Measurements from ENCODE around the gene HTRA3. TPM values are rescaled to one million over a fixed set of nuclear protein-coding genes. Genes with fewer than 3 reads are reported as not detected.
A peak's percentile ranks its signal among the peaks of the same experiment; 100 is the strongest.

HTRA3 gene
- total and polyA plus RNA-seq, 10 donors = 0.26 to 5.5 (median 2.5) TPM

DNA sequence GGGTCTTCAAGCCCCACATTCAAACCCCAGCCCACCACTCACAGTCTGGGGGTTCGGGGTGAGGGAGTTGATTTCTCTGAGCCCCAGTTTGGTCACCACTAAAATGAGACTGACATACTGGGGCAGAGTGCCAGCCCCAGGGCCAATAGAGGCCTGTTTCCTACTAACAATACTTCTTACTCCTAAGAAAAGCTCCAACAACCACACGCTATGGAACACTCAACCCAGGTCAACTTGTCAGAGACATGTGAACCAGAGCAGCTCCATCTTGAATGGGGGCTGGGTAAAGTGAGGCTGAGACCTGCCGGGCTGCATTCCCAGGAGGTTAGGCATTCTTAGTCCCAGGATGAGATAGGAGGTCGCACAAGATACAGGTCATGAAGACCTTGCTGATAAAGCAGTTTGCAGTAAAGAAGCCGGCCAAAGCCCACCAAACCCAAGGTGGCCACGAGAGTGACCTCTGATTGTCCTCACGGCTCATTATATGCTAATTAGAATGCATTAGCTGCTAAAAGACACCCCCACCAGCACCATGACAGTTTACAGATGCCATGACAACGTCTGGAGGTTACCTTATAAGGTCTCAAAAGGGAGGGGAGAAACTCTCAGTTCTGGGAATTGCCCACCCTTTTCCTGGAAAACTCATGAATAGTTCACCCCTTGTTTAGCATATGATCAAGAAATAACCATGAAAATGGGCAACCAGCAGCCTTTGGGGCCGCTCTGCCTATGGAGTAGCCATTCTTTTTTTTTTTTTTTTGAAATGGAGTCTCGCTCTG is 26.6 kb upstream of the HTRA3 start:
- Histone ChIP-seq H3K4me1 (peaks cover 10 to 68% (median 27%) of the 10 kb centered on the region in 6 donors), H3K27ac (peak overlapping the region in 3 of 8 donors; percentile 37 to 55 (median 43)), H3K4me3 (no peak overlapping the region), H3K27me3 (replicated peaks in 1 of 7) (peaks cover 0 to 26% (median 0%) of the 10 kb centered on the region in 7 donors), H3K36me3 (peaks cover 0 to 49% (median 26%) of the 10 kb centered on the region in 6 donors), H3K9me3 (no peaks in the 10 kb centered on the region)
- no peak for TF ChIP-seq POLR2A (IDR thresholded peaks at IDR 0.05)
- TF ChIP-seq, protein P1, sequence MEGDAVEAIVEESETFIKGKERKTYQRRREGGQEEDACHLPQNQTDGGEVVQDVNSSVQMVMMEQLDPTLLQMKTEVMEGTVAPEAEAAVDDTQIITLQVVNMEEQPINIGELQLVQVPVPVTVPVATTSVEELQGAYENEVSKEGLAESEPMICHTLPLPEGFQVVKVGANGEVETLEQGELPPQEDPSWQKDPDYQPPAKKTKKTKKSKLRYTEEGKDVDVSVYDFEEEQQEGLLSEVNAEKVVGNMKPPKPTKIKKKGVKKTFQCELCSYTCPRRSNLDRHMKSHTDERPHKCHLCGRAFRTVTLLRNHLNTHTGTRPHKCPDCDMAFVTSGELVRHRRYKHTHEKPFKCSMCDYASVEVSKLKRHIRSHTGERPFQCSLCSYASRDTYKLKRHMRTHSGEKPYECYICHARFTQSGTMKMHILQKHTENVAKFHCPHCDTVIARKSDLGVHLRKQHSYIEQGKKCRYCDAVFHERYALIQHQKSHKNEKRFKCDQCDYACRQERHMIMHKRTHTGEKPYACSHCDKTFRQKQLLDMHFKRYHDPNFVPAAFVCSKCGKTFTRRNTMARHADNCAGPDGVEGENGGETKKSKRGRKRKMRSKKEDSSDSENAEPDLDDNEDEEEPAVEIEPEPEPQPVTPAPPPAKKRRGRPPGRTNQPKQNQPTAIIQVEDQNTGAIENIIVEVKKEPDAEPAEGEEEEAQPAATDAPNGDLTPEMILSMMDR (IDR thresholded peaks at IDR 0.05 in 8 of 11, conservative IDR thresholded peaks at IDR 0.05 in 3 of 11) = no peak
- TF ChIP-seq POLR2AphosphoS5 (IDR thresholded peaks at IDR 0.05) = no peak
- intact Hi-C loops (cut with DNase I; ENCODE audit: low total_unique reads) = loop anchor here (5.0 kb wide), 1 partner anchor 159 kb away; no protein-coding TSS in a partner anchor
- DNase-seq = no peak
- WGBS, 5 donors = 83 to 92% (median 85%) methylated on average over 9 to 10 of the region's 10 CpGs

DNA sequence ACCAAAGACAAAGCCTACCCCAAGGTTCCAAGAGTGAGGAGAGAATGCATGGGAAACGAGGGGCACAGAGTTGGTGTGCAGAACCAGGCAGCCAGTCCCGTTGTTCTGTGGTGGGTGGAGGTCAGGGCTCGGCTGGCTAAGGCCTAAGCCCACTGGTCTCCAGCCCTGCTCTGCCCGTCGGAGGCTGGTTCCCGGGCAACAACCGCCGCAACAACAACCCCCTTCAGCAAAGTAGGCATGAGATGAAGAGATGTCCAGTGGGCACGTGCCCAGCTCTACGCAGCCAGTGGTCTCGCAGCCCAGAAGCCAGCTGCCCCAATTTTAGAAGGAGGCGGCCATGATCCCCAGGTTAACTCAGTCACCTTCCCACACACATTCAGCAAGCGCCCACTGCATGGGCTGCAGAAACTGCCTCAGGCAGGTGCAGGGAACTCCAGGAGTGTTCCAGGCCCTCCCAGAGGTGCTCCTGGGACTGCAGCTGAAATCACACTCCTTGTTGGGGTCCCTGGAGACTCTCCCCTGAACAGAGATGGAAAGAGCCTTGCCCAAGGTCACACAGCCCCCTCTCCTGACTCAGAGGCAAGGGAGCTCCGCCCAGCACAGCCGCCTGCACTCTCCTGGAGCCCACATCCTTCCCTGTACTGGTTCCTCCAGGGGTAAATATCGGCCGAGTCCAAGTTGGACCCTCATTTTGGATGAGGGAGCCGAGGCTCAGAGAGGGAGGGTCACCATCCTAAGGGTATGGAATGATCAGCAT is 25.4 kb upstream of the HTRA3 start:
- peaks cover 0 to 37% (median 15%) of the 10 kb centered on the region in 6 donors for H3K36me3 ChIP-seq
- peaks cover 10 to 58% (median 22%) of the 10 kb centered on the region in 6 donors for H3K4me1 ChIP-seq
- H3K27ac ChIP-seq = no peak overlapping the region
- TF ChIP-seq POLR2A (IDR thresholded peaks at IDR 0.05) = no peak
- TF ChIP-seq POLR2AphosphoS5 (IDR thresholded peaks at IDR 0.05) = peak in 1 of 3 donors; percentile 54
- TF ChIP-seq, protein P1 (IDR thresholded peaks at IDR 0.05 in 8 of 11, conservative IDR thresholded peaks at IDR 0.05 in 3 of 11) = no peak
- intact Hi-C loops (cut with DNase I; ENCODE audit: low total_unique reads) = loop anchor here (5.0 kb wide), 1 partner anchor 158 kb away; no protein-coding TSS in a partner anchor
- H3K9me3 ChIP-seq = no peaks in the 10 kb centered on the region
- no peak for DNase-seq
- no peak overlapping the region for H3K4me3 ChIP-seq
- H3K27me3 ChIP-seq (replicated peaks in 1 of 7) = peaks cover 0 to 35% (median 0%) of the 10 kb centered on the region in 7 donors
- WGBS, 5 donors = 81 to 91% (median 90%) methylated on average over 8 to 18 of the region's 18 CpGs

DNA sequence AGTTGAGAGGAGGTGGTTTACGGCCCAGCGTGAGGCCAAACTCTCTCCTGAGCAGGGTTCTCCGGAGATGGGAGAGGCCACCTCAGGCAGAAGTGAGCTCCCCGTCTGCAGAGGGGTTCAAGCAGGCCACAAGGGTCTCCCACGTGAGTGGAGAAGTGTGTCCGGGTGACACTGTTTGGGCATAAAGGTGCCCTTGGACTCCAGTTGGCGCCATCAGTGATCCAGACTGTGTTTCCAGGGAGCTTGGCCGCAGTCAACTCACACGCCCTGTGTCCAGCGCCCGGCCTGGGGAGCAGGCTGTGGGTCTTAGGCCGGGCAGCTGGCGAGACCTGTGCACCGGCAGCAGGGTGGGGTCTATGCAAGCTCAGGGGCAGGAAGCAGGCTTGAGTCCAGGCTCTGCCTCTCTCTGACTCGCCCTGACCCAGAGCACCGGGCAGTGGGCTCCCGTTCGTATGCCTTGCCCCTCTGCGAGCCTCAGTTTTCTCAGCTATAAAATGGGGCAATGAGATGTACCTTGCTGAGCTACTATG is 24.6 kb upstream of the HTRA3 start:
- H3K27me3 ChIP-seq (replicated peaks in 1 of 7) = peaks cover 0 to 42% (median 0%) of the 10 kb centered on the region in 7 donors
- 94 to 97% (median 94%) methylated on average over 13 to 19 of the region's 19 CpGs for WGBS, 5 donors
- no peak overlapping the region for H3K27ac ChIP-seq
- H3K4me1 ChIP-seq = peaks cover 10 to 51% (median 21%) of the 10 kb centered on the region in 6 donors
- peaks cover 0 to 29% (median 12%) of the 10 kb centered on the region in 6 donors for H3K36me3 ChIP-seq
- H3K9me3 ChIP-seq = no peaks in the 10 kb centered on the region
- intact Hi-C loops (cut with DNase I; ENCODE audit: low total_unique reads) = loop anchor here (5.0 kb wide), 1 partner anchor 157 kb away; no protein-coding TSS in a partner anchor
- no peak overlapping the region for H3K4me3 ChIP-seq
- TF ChIP-seq, protein P1 (IDR thresholded peaks at IDR 0.05 in 8 of 11, conservative IDR thresholded peaks at IDR 0.05 in 3 of 11) = no peak
- TF ChIP-seq POLR2AphosphoS5 (IDR thresholded peaks at IDR 0.05) (peak in 1 of 3 donors; percentile 34), POLR2A (IDR thresholded peaks at IDR 0.05) (no peak)
- DNase-seq = no peak
